ENCODE results near the gene APIP. TPM values are rescaled to one million over a fixed set of nuclear protein-coding genes. Genes with fewer than 3 reads are reported as not detected.

Gene APIP
- total and polyA plus RNA-seq, 10 donors = 18.2 to 33.2 (median 26.1) TPM

DNA sequence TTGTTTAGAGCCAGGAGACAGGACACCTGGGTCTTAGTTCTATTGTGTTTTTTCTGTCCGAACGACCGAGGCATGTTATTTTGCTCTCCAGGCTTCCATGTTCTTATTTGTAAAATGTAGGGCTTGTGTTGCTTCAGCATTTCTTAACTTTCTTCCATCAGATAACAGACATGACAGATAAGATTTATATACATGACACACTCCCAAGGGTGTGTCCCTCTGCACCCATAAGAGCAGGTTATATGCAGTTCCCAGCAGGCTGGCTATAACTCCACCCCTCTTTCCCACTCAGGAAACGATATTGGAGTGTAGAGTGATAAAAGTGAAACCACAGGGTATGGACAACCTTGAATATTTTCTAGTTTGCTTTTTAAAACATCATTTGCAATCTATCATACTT, 65.8 kb downstream of the APIP start:
- WGBS, 5 donors = 55 to 86% (median 71%) methylated on average over 4 of the region's 4 CpGs
- H3K9me3 ChIP-seq = no peaks in the 10 kb centered on the region
- H3K4me1 ChIP-seq = no peaks in the 10 kb centered on the region
- no peak overlapping the region for H3K4me3 ChIP-seq
- no peak for DNase-seq
- TF ChIP-seq POLR2AphosphoS5 (IDR thresholded peaks at IDR 0.05) (no peak), POLR2A (IDR thresholded peaks at IDR 0.05) (no peak)
- TF ChIP-seq, protein P1, sequence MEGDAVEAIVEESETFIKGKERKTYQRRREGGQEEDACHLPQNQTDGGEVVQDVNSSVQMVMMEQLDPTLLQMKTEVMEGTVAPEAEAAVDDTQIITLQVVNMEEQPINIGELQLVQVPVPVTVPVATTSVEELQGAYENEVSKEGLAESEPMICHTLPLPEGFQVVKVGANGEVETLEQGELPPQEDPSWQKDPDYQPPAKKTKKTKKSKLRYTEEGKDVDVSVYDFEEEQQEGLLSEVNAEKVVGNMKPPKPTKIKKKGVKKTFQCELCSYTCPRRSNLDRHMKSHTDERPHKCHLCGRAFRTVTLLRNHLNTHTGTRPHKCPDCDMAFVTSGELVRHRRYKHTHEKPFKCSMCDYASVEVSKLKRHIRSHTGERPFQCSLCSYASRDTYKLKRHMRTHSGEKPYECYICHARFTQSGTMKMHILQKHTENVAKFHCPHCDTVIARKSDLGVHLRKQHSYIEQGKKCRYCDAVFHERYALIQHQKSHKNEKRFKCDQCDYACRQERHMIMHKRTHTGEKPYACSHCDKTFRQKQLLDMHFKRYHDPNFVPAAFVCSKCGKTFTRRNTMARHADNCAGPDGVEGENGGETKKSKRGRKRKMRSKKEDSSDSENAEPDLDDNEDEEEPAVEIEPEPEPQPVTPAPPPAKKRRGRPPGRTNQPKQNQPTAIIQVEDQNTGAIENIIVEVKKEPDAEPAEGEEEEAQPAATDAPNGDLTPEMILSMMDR (IDR thresholded peaks at IDR 0.05 in 8 of 11, conservative IDR thresholded peaks at IDR 0.05 in 3 of 11) = no peak
- no peak overlapping the region for H3K27ac ChIP-seq
- intact Hi-C loops (cut with DNase I; ENCODE audit: low total_unique reads) = no loop called here
- H3K27me3 ChIP-seq (replicated peaks in 1 of 7) = peaks cover 0 to 3% (median 0%) of the 10 kb centered on the region in 7 donors
- H3K36me3 ChIP-seq = no peaks in the 10 kb centered on the region

DNA sequence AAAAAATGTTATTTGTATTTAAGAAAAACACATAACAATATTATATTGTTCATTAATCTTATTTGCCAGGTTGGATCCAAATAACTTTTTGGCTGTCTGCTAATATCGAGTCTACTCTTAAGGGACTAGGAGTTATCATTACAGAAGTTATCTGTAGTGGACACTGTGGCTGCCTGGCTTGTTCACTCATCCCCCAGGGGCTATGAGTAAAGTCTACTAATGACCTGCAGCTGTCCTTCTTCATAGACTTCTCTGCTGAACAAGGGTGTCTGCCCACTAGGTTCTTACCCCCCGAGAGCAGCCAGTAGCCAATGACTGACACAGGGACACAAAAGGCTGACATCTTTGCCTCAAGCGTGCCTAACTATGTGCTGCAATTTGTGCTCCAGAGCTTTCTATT, 69.7 kb downstream of the APIP start:
- TF ChIP-seq, protein P1 (IDR thresholded peaks at IDR 0.05 in 8 of 11, conservative IDR thresholded peaks at IDR 0.05 in 3 of 11) = no peak
- no peak for TF ChIP-seq POLR2AphosphoS5 (IDR thresholded peaks at IDR 0.05)
- no peak for TF ChIP-seq POLR2A (IDR thresholded peaks at IDR 0.05)
- H3K27ac ChIP-seq = no peak overlapping the region
- H3K27me3 ChIP-seq (replicated peaks in 1 of 7) = peaks cover 0 to 3% (median 0%) of the 10 kb centered on the region in 7 donors
- intact Hi-C loops (cut with DNase I; ENCODE audit: low total_unique reads) = no loop called here
- no peak for DNase-seq
- no peaks in the 10 kb centered on the region for H3K4me1 ChIP-seq
- H3K4me3 ChIP-seq = no peak overlapping the region
- H3K9me3 ChIP-seq = no peaks in the 10 kb centered on the region
- 86 to 93% (median 88%) methylated on average over 3 of the region's 3 CpGs for WGBS, 5 donors
- no peaks in the 10 kb centered on the region for H3K36me3 ChIP-seq

DNA sequence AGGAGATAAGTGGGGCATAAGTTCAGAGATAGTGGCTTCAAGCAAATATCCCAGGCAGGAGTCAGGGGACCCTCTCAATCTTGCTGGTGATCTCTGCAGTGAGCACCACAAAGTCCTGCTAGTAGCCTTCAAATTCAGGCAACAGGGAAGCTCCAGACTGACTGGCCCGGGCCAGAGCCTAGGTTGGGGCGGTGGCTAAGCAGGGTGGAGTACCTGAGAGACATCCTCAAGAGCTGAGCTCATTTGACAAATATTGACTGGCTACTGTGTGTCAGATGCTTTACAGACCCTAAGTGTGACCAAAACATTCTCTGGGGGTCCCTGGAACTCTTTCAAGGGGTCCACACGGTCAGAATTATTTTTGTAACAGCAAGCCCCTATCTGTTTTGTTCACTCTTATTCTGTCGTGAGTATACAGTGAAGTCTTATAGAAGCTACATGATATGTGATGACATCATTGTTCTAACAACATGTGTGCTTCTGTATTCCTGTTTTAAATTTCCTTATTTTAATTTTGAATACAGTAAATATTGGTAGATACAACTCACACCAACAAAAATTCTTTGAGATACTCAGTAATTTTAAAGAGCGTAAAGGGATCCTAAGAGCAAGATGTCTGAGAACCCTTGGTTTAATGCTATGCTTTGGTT, 71.6 kb downstream of the APIP start:
- no peak overlapping the region for H3K4me3 ChIP-seq
- intact Hi-C loops (cut with DNase I; ENCODE audit: low total_unique reads) = no loop called here
- H3K27ac ChIP-seq = no peak overlapping the region
- H3K4me1 ChIP-seq = no peaks in the 10 kb centered on the region
- no peak for TF ChIP-seq POLR2A (IDR thresholded peaks at IDR 0.05)
- TF ChIP-seq POLR2AphosphoS5 (IDR thresholded peaks at IDR 0.05) = no peak
- TF ChIP-seq, protein P1 (IDR thresholded peaks at IDR 0.05 in 8 of 11, conservative IDR thresholded peaks at IDR 0.05 in 3 of 11) = no peak
- WGBS, 5 donors = 82 to 92% (median 88%) methylated on average over 5 of the region's 5 CpGs
- no peaks in the 10 kb centered on the region for H3K36me3 ChIP-seq
- H3K9me3 ChIP-seq = no peaks in the 10 kb centered on the region
- no peak for DNase-seq
- peaks cover 0 to 3% (median 0%) of the 10 kb centered on the region in 7 donors for H3K27me3 ChIP-seq (replicated peaks in 1 of 7)

DNA sequence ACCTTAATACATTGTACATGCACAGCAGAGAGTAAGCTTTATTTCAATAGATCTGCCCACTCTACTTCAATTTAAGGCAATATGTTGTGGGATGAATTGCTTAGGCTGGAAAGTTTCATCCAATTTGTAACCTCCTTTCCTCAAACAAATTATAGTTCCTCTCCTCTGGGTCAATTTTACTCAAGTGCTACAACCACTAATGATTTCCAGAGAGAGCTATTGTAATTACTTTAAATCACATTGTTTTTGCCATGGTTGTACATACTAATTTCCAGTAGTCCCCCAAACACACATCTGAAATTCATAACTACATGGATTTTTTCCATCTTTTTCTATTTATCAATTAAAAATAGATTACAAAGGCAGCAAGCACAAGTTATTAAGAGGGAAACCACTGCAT, 72.9 kb downstream of the APIP start:
- no peak overlapping the region for H3K4me3 ChIP-seq
- no peak overlapping the region for H3K27ac ChIP-seq
- H3K36me3 ChIP-seq = no peaks in the 10 kb centered on the region
- no peaks in the 10 kb centered on the region for H3K4me1 ChIP-seq
- intact Hi-C loops (cut with DNase I; ENCODE audit: low total_unique reads) = no loop called here
- H3K27me3 ChIP-seq (replicated peaks in 1 of 7) = peaks cover 0 to 3% (median 0%) of the 10 kb centered on the region in 7 donors
- H3K9me3 ChIP-seq = no peaks in the 10 kb centered on the region
- no peak for TF ChIP-seq POLR2AphosphoS5 (IDR thresholded peaks at IDR 0.05)
- no peak for TF ChIP-seq POLR2A (IDR thresholded peaks at IDR 0.05)
- TF ChIP-seq, protein P1 (IDR thresholded peaks at IDR 0.05 in 8 of 11, conservative IDR thresholded peaks at IDR 0.05 in 3 of 11) = no peak
- no peak for DNase-seq
